ENCODE measurements around the gene GPC1.

DNA sequence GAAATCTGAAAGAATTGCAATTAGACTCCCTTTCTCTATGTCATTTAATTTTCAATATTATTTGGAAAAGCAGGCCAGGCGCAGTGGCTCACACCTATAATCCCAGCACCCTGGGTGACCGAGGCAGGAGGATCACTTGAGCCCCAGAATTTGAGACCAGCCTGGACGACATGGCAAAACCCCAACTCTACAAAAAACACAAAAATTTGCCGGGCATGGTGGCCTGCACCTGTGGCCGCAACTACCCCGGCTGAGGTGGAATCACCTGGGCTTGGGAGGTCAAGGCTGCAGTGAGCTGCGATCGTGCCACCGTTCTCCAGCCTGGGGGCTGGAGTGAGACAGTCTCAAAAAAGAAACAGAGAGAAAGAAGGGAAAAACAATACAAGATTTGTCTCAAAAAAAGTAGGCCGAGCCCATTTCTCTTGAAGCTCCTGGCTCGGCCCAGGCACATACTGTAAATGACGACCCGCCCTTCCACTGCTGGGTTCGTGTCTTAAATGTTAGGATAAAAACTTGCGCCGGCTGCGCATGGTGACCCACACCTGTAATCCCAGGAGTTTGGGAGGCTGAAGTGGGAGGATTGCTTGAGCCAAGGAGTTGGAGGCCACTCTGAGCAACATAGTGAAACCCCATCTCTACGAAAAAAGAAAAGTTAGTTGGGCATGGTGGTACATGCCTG lies 31.1 kb upstream of the GPC1 start:
- TF ChIP-seq, protein P1, sequence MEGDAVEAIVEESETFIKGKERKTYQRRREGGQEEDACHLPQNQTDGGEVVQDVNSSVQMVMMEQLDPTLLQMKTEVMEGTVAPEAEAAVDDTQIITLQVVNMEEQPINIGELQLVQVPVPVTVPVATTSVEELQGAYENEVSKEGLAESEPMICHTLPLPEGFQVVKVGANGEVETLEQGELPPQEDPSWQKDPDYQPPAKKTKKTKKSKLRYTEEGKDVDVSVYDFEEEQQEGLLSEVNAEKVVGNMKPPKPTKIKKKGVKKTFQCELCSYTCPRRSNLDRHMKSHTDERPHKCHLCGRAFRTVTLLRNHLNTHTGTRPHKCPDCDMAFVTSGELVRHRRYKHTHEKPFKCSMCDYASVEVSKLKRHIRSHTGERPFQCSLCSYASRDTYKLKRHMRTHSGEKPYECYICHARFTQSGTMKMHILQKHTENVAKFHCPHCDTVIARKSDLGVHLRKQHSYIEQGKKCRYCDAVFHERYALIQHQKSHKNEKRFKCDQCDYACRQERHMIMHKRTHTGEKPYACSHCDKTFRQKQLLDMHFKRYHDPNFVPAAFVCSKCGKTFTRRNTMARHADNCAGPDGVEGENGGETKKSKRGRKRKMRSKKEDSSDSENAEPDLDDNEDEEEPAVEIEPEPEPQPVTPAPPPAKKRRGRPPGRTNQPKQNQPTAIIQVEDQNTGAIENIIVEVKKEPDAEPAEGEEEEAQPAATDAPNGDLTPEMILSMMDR (IDR thresholded peaks at IDR 0.05): no peak
- no peak for TF ChIP-seq POLR2A (IDR thresholded peaks at IDR 0.05)
